Stimulated activated CD4-positive, alpha-beta T cell treated with anti-CD3 and anti-CD28 coated beads, Interleukin-2, amount 100 ng/mL, for 4 hours (primary cell): Measurements from ENCODE around the gene WDR4.
"Not testable (repeated sequence)": the region's sequence is repeated elsewhere in the genome, so short reads cannot be mapped to it uniquely, and the experiment has no call there.

Experiments used
- DNase-seq: peaks from one replicate; pipeline ENCODE4 v3.0.0-alpha.2; 2020; ENCODE audit warnings: low read depth

The WDR4 gene

DNA sequence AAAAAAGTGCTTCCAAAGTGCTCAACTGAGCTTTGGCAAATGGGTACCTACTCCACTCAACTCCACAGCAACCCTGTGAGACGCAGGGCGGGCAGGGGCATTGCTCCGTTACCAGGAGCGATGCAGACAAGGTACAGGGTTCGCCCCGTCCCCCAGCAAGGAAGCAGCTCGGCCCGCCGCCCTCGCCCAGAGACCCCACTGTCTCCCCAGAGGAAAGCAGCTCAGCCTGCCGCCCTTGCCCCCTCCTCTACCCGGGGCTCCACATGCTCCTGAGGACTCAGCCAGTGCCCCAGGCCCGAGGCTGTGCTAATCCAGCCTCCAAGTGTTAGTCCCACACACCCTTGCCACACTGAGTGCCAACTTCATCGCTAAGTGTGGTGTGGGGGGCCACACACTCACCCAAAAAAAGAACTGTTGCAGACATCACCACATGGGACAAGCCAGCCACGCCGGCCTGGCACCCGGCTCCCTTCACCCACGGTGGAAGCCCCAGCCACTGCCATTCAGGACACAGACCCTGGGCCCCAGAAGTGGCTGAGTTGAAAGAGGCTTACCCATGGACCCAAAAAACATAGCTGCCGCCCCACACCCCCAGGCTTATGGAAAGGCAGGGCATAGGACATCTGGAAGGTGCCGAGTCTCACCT, 26.3 kb downstream of the WDR4 start:
- no peak for DNase-seq

DNA sequence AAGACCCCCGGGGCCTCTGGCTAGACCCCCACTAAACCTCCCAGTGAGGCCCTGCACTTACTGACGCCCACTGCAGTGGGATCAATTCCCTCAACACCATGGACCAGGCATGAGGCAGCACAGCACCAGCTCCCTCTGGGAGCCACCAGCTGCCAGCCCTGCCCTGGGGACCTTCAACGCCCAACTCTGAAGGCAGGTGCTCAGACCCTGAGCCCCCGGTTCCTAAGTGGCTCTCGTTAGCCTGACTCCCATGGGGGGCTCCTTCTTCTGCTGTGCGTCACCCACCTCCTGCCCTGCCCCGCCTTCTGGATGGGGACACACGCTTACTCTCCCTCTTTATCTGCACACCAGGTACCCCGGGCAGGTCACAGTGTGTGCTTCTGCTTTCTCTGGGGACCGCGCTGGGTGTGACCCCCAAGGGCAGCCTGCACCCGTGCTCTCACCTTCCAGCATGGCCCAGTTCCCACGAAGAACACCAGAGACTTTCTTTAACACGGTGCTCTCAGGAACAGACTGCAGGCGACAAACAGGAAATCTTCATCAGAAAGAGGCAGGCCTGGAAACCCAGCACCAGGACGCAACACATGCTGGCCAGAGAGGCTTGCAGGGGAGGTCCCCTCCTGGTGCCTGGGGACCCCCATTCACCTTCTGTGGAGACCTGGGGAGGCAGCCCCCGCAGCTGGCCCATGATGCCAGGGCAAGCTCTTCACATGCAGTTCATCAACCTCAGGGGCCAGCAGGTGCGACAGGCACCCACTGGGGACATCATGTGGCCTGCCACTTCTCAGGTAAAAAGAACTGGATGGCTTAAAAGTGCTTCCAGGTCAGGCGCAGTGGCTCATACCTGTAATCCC, 27.3 kb downstream of the WDR4 start:
- DNase-seq = no peak

DNA sequence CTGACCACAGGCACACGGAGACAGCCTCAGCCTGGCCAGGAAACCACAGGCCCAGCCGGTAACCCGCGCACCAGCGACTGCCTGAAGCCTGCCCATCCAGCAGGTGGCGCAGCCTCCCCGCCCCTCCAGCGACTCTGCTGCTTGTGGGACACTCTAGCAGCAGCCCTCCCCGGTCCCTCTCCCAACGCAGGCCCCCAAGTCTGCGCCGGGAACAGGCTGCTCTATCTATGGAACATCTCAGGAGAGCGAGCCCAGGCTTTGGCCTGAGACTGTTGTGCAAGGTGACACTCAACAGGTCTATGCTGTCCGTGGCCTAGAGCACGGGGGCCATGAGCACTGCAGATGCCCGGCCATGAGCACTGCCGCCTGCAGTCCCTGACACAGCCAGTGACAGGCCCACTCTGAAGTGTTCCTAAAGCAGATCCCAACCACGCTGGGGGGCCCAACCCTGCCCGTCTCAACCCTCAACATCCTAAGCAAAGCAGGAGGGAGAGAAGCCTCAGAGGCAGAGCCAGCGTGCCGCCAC, 28.4 kb downstream of the WDR4 start:
- no peak for DNase-seq

DNA sequence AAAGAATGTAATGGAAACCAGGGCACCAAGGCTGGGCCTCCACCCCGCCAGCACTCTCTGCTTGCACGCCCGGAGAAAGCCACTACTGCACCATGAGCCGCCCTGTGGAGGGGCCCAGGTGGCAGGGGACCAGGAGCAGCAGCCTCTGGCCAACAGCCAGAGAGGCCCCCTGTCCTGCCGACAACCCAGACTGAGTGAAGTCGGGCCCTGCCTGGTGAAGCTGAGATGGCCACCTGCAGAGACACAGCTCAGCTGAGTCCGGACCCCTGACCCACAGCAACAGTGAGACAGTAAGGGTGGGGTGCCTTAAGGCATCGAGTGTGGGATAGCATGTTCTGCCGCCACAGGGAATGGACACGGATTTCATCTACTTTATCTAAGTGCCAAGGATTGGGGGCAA, 28.9 kb downstream of the WDR4 start:
- no peak for DNase-seq

DNA sequence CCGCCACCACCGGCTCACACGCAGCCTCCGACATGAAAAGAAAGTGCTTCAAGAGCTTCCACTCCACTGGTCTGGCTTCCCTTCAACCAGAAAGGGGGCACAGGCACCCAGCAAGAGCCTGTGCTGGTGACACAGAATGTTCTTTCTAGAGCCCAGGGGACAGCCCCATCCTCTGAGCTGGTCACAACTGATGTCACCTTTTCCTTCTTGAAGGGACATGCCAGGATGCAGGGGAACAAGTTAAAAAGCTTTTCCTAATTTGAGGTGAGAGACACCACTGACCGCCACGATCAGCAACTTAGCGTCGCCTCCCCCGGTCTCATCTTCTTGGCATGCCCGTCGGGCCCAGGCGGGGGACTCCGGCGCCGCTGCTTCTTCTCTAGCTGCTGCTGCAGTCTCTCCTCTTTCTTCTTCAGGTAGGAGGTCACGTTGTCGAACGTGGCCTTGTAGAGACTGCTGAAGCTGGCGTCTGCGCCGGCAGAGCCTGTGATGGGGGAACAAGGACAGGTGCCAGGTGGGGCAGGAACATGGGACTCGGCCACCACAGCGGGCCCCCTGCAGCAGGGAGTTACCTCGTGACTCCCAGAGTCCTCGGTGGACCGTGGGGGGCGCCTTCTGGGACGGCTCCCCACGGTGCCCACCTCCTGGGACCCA, 29.5 kb downstream of the WDR4 start:
- DNase-seq = no peak

DNA sequence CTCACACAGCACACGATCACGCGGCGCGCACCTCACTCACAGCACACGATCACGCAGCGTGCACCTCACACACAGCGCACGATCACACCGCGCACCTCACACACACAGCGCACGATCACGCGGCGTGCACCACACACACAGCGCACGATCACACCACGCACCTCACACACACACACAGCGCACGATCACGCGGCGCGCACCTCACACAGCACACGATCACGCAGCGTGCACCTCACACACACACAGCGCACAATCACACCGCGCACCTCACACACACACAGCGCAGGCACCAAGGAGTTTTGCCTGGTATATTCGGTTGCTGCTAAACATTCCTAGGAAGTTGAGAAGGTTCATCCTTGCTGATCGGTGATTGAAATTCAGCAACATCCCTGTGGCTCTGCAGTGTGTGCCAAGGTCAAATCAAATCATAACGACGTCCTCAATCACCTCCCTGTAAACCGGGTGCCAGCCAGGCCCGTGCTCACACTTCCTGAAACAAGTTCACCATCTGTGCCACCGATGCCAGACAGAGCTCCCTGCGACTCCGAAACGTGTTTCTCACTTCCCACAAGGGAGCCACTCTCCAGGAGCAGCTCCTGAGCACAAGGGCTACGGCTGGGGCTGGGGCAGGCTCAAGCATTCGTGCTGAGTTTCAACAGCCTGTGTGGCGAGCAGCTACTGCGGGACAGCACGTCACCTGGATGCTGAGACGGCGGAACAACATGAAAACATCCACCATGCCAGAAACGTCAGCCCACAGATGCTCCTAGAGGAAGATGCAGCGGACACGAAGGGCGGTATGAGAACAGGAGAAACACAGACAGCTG, 30.2 kb downstream of the WDR4 start:
- DNase-seq = no peak

DNA sequence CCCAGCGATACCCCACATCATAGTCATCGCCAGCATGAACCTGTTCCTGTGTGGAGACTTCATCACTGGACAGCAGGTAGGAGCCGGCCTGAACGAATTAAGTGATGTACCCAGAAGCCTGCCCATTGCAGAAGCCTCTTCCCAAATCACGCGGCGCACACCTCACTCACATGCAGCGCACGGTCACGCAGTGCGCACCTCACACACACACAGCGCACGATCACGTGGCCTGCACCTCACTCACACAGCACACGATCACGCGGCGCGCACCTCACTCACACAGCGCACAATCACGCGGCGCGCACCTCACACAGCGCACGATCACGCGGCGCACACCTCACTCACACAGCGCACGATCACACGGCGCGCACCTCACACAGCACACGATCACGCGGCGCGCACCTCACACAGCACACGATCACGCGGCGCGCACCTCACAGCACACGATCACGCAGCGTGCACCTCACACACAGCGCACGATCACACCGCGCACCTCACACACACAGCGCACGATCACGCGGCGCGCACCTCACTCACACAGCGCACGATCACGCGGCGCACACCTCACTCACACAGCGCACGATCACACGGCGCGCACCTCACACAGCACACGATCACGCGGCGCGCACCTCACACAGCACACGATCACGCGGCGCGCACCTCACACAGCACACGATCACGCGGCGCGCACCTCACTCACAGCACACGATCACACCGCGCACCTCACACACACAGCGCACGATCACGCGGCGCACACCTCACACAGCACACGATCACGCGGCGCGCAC, 31.0 kb downstream of the WDR4 start:
- DNase-seq = not testable (repeated sequence)

DNA sequence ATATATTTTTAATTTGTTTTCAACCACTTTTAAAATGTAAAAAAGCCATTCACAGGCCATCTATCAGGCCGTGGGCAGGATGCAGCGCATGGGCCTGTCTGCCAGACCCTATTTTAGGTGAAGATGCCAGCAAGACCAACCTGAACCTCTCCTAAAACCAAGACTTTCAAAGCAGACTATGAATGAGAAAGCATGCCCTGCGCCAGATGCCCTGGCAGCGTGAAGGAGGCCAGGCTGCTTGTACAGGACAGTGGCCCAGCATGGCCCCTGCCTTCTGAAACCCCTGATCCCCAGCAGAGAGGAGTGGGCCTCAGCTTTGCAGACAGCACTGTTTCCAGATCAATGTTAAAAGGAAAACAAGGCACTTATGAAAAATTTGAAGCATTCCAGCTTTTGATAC, 31.6 kb downstream of the WDR4 start:
- DNase-seq = no peak

DNA sequence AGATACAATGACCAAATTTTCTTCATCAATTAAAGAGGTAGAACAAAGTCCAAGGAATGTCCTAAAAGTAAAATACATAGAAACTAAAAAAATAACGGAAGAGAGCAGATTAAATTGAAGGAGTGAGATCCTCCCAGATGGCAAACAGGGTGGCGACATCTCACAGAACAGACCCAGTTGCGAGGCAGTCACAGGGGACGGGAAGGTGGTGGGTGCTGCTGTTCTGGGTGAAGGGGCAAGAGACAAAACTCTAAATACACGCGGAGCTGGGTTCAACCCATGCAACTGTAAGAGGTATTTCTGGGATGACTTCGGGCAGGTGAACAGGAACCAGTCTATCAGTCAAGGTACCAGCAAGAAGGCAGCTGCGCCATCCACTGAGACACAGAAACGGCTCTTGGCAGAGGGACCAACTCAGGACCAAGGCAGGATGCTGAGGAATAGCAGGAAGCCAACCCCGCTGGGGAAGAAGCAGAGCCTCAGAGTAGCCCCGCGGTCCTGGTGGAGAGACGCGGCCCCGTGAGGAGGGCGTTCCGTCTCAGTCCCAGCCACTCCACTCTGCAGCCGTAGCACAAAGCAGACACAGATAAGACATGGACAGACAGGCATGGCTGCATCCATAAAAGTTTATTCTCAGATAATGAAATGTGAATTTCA, 32.2 kb downstream of the WDR4 start:
- no peak for DNase-seq

DNA sequence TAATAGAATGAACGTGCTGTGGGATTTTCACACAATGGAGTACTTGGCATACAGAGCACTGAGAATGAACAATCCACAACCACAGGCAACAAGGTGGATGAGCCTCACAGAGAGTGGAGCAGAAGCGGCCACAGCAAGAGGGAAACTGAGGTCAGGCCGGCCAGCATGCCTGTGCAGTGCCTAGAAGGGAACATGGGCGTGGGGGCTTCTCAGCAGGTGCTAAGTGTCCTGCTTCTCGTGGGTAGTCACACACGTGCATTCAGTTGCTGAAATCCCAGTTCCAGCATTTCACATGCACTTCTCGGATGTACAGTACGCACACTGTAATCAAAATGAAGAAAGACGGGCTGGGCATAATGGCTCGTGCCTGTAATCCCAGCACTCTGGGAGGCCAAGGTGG, 33.1 kb downstream of the WDR4 start:
- DNase-seq = no peak

DNA sequence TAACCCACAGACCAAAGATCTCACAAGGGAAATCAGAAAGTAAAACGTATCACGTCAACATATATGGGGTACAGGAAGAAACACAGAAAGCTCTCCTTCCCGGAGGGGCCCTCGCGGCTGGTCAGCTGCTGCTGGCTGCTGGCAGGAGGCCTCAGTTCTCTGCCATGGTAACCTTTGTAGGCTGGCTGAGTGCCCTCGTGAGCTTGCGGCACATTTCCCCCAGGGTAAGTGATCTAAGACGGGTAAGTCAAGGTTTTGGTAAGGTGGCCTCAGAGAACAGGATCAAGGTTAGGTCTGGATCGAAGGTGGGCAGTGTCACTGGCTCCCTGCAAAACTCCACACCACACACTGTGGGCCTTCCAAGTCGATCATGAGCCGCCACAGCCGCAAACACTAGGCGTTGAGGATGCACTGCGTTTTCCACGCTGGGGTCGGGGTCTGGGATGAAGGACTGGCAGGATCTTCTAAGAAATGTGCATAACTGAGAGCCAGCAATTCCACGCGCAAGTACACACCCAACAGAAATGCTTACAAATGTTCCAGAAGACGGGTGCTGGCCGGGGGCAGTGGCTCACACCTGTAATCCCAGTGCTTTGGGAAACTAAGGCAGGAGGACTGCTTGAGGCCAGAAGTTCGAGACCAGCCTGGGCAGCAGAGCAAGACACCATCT, 33.9 kb downstream of the WDR4 start:
- no peak for DNase-seq

DNA sequence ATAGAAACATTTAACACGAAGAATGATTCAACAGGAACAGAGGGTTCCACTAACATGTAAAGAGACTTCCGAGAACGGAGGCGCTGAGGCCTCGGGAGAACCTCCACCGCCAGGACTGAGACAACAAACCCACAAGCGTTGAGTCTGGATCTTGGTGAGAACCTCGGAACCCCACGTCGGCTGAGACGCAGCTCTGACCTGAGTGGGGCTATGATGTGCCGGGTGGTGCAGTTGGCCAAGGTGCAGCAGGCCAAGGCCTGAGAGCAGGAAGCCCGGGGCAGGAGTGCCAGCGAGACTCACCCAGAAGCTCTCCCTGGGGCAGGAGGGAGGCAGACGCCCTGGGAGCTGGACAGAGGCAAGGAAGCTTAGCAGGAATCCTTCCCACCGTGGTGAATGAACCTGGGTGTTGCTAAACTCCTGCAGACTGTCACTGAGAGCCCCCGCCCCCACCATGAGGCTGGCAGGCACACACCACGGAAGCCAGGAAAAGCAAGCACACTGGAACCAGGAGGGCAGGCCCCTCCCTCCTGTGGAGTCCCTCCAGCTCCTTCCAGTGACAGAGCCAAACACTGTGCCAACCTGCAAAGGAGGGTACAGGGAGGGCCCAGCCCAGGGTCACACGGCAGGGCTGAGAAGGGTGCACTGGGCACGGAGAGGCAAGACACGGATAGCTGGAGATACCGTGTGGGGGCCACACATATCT, 34.8 kb downstream of the WDR4 start:
- no peak for DNase-seq

DNA sequence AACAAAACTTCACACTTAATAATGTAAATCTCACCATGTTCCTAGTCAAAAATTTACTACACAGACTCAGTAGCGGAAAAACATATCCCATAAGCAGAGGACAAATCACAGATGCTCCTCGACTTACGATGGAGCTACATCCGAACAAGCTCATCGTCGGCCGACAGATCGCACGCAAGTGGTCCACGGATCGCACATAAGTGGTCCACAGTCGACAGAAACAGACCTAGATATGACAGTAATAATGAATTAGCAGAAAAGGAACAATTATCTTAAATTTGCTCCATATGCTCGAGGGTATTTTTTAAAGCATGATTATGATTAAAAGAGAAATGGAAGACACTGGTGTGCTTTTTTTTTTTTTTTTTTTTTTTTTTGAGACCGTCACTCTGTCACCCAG, 36.3 kb downstream of the WDR4 start:
- no peak for DNase-seq

DNA sequence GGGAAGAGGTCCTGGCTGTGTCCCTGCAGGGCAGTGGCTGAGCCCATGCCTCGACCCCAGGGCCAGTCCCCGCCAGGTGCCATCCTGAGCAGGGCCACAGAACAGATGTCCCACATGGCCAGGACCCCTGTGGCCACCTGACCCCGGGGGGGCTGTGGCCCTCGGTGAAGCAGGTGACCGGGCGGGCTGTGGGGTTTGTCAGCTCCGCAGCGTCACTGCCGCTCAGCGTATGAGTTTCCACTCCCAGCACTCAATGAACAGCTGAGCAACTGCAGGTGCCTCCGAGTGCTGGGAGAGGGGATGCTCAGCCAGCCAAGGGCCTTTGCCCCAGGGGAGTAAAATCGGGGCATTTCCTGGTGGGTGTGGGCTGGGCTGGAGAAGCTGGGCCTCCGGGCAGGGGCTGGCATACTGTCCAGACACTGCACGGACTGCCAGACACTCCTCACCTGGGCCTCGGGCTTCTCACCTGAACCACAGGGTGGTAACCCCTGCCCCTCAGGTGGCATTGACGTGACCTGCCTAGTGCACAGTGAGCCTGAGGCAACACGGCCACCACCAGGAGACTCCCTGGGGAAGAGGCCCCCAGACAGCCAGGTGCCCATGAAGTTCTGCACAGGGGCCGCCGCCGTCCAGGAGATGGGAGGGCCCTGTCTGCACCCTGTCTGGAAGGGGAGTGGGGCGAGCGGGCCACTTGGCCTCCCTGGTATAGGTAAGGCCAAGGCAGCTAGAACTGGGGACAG, 37.3 kb downstream of the WDR4 start:
- DNase-seq = not testable (repeated sequence)

DNA sequence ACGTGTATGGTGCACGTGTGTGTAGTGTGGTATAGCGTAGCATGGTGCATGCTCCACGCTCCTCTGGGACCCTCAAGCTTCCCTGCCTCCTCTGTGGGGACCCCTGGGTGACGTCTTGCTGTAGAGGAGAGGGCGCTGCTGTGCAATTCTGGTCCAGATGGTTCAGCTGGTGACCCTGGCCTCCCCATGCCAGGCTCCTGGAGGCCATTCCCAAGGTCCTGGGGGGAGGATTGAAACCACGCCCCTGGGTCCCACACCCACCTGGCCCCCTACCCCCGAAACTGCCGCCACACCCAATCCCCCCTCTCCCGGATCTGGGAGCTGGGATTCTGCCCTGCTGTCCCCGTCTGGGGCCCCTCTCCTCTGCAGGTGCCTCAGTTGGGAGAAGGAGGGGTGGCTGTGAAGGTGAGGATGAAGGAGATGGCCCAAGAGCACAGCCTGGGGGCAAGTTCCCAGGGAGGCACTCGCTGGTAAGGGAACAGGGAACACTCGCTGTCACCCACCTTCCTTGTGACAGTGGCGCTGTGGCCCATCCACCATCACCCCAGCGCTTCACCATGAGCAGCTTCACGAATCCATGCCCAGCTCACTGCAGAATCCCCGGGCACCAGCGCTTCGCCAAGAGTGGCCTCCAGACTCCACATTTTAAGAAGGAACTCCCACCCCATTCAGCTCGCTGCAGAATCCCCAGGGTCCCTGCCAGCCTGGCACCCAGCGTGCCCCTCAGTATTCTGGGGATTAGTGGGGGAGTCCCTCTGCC, 38.0 kb downstream of the WDR4 start:
- DNase-seq = no peak

DNA sequence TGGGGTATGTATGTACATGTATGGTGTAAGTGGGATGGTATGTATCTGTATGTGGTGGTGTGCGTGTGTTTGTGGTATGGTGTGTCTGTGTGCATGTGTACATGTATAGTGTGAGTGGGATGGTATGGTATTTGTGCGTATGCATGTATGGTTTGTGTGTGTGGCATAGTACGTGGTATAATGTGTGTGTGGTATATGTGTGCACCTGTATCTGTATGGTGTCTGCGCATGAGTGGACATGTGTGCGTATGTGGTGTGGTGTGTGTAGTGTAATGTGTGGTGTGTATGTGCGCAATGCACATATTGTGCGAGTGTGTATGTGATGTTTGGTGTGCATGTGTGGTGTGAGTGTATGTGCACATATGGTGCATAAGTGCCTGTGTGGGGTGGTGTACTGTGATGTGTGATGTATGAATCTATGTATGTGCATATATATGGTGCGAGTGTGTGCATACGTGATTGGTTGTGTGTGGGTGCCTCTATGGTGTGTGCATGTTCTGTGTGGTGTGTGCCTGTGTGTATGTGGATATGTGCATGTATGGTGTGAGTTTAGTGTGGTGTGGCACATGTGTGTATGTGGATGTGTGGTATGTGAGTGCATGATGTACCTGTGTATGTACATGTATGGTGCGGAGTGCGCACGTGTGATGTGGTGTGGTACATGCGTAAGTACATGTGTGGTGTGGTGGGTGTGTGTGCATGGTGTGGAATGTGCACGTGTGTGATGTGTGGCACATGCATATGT, 38.8 kb downstream of the WDR4 start:
- DNase-seq = no peak
